SH-SY5Y (cell line): Measurements from ENCODE around the gene KIF4A.

Experiments used
- GATA2 ChIP-seq: IDR thresholded peaks from 2 replicates; pipeline ENCODE4 v1.6.1; 2011; ENCODE audit warnings: mild to moderate bottlenecking, low read depth, low read length
- GATA3 ChIP-seq: IDR thresholded peaks from 2 replicates; pipeline ENCODE4 v1.6.1; 2011; ENCODE audit warnings: low read depth, mild to moderate bottlenecking, low read length, moderate library complexity

DNA sequence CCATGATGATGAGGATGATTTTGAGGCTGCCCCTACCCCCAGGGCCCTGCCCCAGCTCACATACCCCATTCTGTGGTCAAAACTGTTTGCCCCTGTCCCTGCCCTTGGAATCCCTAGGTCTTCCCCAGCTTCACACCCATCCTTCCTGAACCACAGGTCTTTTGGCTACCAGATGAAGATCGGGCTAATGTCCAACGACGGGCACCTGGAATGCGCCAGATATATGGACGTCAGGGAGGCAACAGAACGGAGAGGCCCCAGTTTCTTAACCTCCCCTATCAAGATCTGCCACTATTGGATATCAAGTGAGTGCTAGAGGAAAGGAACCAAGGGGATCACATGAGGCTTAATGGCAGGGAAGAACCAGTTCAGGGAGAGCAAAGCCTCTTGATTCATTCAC, 139.9 kb downstream of the KIF4A start:
- TF ChIP-seq GATA3 (no peak), GATA2 (no peak)
